Right atrium auricular region (tissue), 2 donors: ENCODE results near the gene B3GALT2. TPM values are rescaled to one million over a fixed set of nuclear protein-coding genes. Genes with fewer than 3 reads are reported as not detected.

Experiments used
- DNase-seq: peaks from one replicate; pipeline ENCODE4 v3.0.0-alpha.2; 2019; ENCODE audit warnings: low spot score
- H3K27ac ChIP-seq, 2 donors: fragments of 200-600 bp; sonication (generic); 1 replicate in 1 of 2; 2 replicates in 1 of 2; pipeline ENCODE4 v1.5.1; 2016 to 2019
- H3K27me3 ChIP-seq, 2 donors: fragments of 200-600 bp; sonication (generic); one replicate each; pipeline versions ENCODE4 v1.5.1 to v1.6.0; 2017 to 2019
- H3K36me3 ChIP-seq: fragments of 200-600 bp; sonication (generic); one replicate; pipeline ENCODE4 v1.5.1; 2016
- H3K4me1 ChIP-seq, 2 donors: fragments of 200-600 bp; sonication (generic); one replicate each; pipeline versions ENCODE4 v1.5.1 to v1.6.0; 2017 to 2019
- H3K4me3 ChIP-seq, 2 donors: fragments of 200-600 bp; sonication (generic); 1 replicate in 1 of 2; 2 replicates in 1 of 2; pipeline ENCODE4 v1.5.1; 2017 to 2019; ENCODE audit warnings: mild to moderate bottlenecking in 1 of 2, moderate library complexity in 1 of 2
- H3K9me3 ChIP-seq, 2 donors: fragments of 200-600 bp; sonication (generic); one replicate each; pipeline ENCODE4 v1.5.1; 2019
- CTCF ChIP-seq, 2 donors: fragments of 200-600 bp; sonication (generic); IDR thresholded peaks; one replicate each; pipeline ENCODE4 v1.5.1; 2019; ENCODE audit warnings: antibody characterized with exemption in 2 of 2
- microRNA counts, 2 donors: library from miRNA; unstranded; fragments of <30 nt; microRNA quantifications; one replicate each; lab custom pipeline; 2016 to 2017
- microRNA-seq, 2 donors: library from miRNA; unstranded; fragments of <30 nt; microRNA quantifications; one replicate each; pipeline ENCODE4, GENCODE V29; 2016 to 2017; ENCODE audit warnings: borderline number of aligned reads in 2 of 2, borderline replicate concordance in 1 of 2
- total RNA-seq, 2 donors: library from RNA; depleted of rRNA; stranded (reverse); fragments of >200 nt; gene quantifications; one replicate each; pipeline ENCODE4 v1.1.0, GENCODE V29; 2016

Gene B3GALT2
- total RNA-seq, 2 donors from 2014 or later = 27.9 to 51.7 TPM

- H3K36me3 ChIP-seq = peaks cover 58% of the 10 kb centered on the region
- H3K9me3 ChIP-seq = no peaks in the 10 kb centered on the region
- no peak for TF ChIP-seq CTCF (IDR thresholded peaks at IDR 0.05)
- peaks cover 0 to 5% of the 10 kb centered on the region in 2 donors for H3K4me1 ChIP-seq
- no peaks in the 10 kb centered on the region for H3K27me3 ChIP-seq
- H3K27ac ChIP-seq = no peak overlapping the region
- H3K4me3 ChIP-seq = no peak overlapping the region
- DNase-seq = no peak
These were observed 46.2 kb downstream of the B3GALT2 start for GRCh38 chr1:193140254-193140653.

- no peak for TF ChIP-seq CTCF (IDR thresholded peaks at IDR 0.05)
- no peak overlapping the region for H3K27ac ChIP-seq
- no peaks in the 10 kb centered on the region for H3K9me3 ChIP-seq
- H3K36me3 ChIP-seq = peaks cover 45% of the 10 kb centered on the region
- H3K27me3 ChIP-seq = no peaks in the 10 kb centered on the region
- no peaks in the 10 kb centered on the region for H3K4me1 ChIP-seq
- no peak overlapping the region for H3K4me3 ChIP-seq
- no peak for DNase-seq
These were observed 55.0 kb downstream of the B3GALT2 start for GRCh38 chr1:193131266-193131860.

MicroRNAs encoded within 50 kb of the gene (microRNA counts, 767-probe panel; counts per million panel counts)
- 0 to 31.0 counts per million in 2 donors for microRNA hsa-miR-1278 (lab: Ali Mortazavi, UCI)

Small RNA genes within 50 kb of the gene (microRNA-seq; reads per million reads assigned to microRNA genes)
- gene MIR1278 = 0 reads per million in 2 donors

Other genes with a start within 250 kb of the B3GALT2 start
- gene UCHL5, start 127.3 kb downstream of the B3GALT2 start, total RNA-seq = 10 to 100 TPM; 18.9 to 32.9 TPM
- 10 to 100 TPM; 58.9 to 64.4 TPM for gene RO60, start 127.0 kb downstream of the B3GALT2 start, total RNA-seq
- gene GLRX2, start 81.2 kb downstream of the B3GALT2 start, total RNA-seq = 10 to 100 TPM in 1 of 2 donors, 1 to 10 TPM in 1; 6.8 to 12.1 TPM
- gene CDC73, start 64.6 kb downstream of the B3GALT2 start, total RNA-seq = 10 to 100 TPM; 27.8 to 30.1 TPM